HepG2 (cell line): Measurements from ENCODE around the gene TNFRSF21. TPM values are rescaled to one million over a fixed set of nuclear protein-coding genes. Genes with fewer than 3 reads are reported as not detected.

Experiments used
- CEBPB ChIP-seq: IDR thresholded peaks from 2 replicates; pipeline ENCODE4 v1.6.1; 2011; ENCODE audit warnings: low read depth, low read length, improper control_type of control experiment, borderline replicate concordance
- FOXA1 ChIP-seq, 2 experiments: fragments of 450-650 bp in 1 of 2; sonication (generic) in 1 of 2; formaldehyde crosslinking in 1 of 2; IDR thresholded peaks; 2 replicates each; pipeline versions ENCODE4 v1.4.0 to v1.6.1; 2016 to 2020; ENCODE audit warnings: missing genetic modification reagents in 1 of 2
- NR2C2 ChIP-seq: sonication (generic); formaldehyde crosslinking; IDR thresholded peaks from 2 replicates; pipeline ENCODE4 v1.4.0; 2020; ENCODE audit warnings: missing genetic modification reagents, mild to moderate bottlenecking, moderate library complexity, borderline replicate concordance
- RARA ChIP-seq: IDR thresholded peaks from 2 replicates; pipeline ENCODE4 v1.6.1; 2016; ENCODE audit warnings: missing genetic modification reagents, missing compliant biosample characterization
- RBAK ChIP-seq: sonication (generic); formaldehyde crosslinking; IDR thresholded peaks from 2 replicates; pipeline ENCODE4 v1.5.1; 2020; ENCODE audit warnings: mild to moderate bottlenecking, missing genetic modification reagents
- SIX1 ChIP-seq: sonication (generic); formaldehyde crosslinking; IDR thresholded peaks from 2 replicates; pipeline ENCODE4 v1.4.0; 2020; ENCODE audit warnings: missing genetic modification reagents, borderline replicate concordance
- THAP11 ChIP-seq: IDR thresholded peaks from 2 replicates; pipeline ENCODE4 v1.6.1; 2016; ENCODE audit warnings: missing biosample characterization, missing genetic modification reagents
- TMF1 ChIP-seq: sonication (generic); formaldehyde crosslinking; IDR thresholded peaks from 2 replicates; pipeline ENCODE4 v1.8.1; 2022; ENCODE audit warnings: low read depth, missing genetic modification reagents
- polyA plus RNA-seq, 8 experiments: library from polyadenylated mRNA; depleted of rRNA in 3 of 8; stranded (reverse) in 7 of 8; unstranded in 1 of 8; fragments of >200 nt; fragmentation: Illumina TruSeq in 4 of 8; extraction: Trizol in 4 of 8; gene quantifications; 2 replicates each; pipeline versions ENCODE4 v1.2.1 to v1.2.3, GENCODE V29; 2011 to 2016; ENCODE audit warnings: low read depth in 4 of 8, missing spikeins in 1 of 8, mixed read lengths in 1 of 8; ENCODE audit not compliant: insufficient read depth in 1 of 8
- total RNA-seq, 5 experiments: library from RNA; depleted of rRNA; stranded (reverse); fragments of >200 nt; fragmentation: Illumina TruSeq; extraction: Trizol; gene quantifications; 2 replicates each; pipeline ENCODE4 v1.2.3, GENCODE V29; 2016; ENCODE audit warnings: low read depth in 1 of 5
- TF ChIP-seq, protein P1 (sequence below): sonication (generic); formaldehyde crosslinking; IDR thresholded peaks from 2 replicates; pipeline ENCODE4 v1.4.0; 2020; ENCODE audit warnings: missing genetic modification reagents, borderline replicate concordance
- TF ChIP-seq, protein P2 (sequence below): sonication (generic); formaldehyde crosslinking; conservative IDR thresholded peaks from 2 replicates; pipeline ENCODE4 v1.4.0; 2020; ENCODE audit warnings: mild to moderate bottlenecking, missing genetic modification reagents, moderate library complexity
- TF ChIP-seq, protein P3 (sequence below): IDR thresholded peaks from 2 replicates; pipeline ENCODE4 v1.6.1; 2018; ENCODE audit warnings: missing genetic modification reagents

Gene TNFRSF21
- total and polyA plus RNA-seq, 2 of the 13 experiments (the other 11 are each of a cell fraction or from before 2014, with no cell fraction given), result 24.8 to 46.3 TPM

DNA sequence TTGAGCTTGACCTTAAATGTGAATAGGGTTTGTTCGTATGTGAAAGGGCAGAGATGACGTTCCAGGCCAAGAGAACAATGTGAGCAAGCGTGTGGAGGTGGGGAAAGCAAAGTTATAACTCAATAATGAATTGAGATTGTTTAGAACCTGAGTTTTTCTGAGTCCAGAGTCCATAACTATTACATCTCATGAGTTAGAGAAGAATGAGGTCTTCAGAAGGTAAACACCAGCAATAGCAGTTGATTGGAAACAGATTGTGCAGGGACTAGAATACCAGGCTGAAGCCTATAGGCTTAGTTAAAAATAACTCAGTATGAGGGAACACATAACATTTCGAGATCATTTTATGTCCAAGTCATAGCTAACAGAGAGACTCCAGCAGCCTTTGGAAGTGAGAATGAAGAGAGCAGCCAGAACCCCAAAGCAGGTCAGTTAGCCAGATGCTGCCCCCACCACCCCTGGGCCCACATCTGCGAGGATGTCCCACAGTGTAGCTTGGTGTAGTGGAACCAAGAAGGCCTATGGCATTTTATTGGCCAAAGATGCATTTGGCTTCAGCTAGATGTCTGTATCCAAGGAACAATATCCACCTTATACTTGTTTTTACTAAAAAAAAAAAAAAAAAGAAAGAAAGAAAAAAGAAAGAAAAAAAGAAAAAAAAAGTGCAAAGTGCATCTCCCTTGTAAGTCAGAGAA is 121.7 kb downstream of the TNFRSF21 start (continued):
- TF ChIP-seq NR2C2 (CRISPR knock-in tag), result no peak
- no peak for TF ChIP-seq TMF1 (CRISPR knock-in tag)
- TF ChIP-seq RARA, result 0 out of 2 replicates have a peak, but pooled peaks have one; percentile 22
- TF ChIP-seq, protein P1, sequence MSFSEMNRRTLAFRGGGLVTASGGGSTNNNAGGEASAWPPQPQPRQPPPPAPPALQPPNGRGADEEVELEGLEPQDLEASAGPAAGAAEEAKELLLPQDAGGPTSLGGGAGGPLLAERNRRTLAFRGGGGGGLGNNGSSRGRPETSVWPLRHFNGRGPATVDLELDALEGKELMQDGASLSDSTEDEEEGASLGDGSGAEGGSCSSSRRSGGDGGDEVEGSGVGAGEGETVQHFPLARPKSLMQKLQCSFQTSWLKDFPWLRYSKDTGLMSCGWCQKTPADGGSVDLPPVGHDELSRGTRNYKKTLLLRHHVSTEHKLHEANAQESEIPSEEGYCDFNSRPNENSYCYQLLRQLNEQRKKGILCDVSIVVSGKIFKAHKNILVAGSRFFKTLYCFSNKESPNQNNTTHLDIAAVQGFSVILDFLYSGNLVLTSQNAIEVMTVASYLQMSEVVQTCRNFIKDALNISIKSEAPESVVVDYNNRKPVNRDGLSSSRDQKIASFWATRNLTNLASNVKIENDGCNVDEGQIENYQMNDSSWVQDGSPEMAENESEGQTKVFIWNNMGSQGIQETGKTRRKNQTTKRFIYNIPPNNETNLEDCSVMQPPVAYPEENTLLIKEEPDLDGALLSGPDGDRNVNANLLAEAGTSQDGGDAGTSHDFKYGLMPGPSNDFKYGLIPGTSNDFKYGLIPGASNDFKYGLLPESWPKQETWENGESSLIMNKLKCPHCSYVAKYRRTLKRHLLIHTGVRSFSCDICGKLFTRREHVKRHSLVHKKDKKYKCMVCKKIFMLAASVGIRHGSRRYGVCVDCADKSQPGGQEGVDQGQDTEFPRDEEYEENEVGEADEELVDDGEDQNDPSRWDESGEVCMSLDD (CRISPR knock-in tag), result no peak
- TF ChIP-seq SIX1 (CRISPR knock-in tag), result no peak
- TF ChIP-seq, protein P2, sequence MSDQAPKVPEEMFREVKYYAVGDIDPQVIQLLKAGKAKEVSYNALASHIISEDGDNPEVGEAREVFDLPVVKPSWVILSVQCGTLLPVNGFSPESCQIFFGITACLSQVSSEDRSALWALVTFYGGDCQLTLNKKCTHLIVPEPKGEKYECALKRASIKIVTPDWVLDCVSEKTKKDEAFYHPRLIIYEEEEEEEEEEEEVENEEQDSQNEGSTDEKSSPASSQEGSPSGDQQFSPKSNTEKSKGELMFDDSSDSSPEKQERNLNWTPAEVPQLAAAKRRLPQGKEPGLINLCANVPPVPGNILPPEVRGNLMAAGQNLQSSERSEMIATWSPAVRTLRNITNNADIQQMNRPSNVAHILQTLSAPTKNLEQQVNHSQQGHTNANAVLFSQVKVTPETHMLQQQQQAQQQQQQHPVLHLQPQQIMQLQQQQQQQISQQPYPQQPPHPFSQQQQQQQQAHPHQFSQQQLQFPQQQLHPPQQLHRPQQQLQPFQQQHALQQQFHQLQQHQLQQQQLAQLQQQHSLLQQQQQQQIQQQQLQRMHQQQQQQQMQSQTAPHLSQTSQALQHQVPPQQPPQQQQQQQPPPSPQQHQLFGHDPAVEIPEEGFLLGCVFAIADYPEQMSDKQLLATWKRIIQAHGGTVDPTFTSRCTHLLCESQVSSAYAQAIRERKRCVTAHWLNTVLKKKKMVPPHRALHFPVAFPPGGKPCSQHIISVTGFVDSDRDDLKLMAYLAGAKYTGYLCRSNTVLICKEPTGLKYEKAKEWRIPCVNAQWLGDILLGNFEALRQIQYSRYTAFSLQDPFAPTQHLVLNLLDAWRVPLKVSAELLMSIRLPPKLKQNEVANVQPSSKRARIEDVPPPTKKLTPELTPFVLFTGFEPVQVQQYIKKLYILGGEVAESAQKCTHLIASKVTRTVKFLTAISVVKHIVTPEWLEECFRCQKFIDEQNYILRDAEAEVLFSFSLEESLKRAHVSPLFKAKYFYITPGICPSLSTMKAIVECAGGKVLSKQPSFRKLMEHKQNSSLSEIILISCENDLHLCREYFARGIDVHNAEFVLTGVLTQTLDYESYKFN (CRISPR knock-in tag), result no peak
- no peak for TF ChIP-seq FOXA1 (IDR thresholded peaks at IDR 0.05)
- peak; percentile 68 for TF ChIP-seq FOXA1 (CRISPR knock-in tag; IDR thresholded peaks at IDR 0.05)
- TF ChIP-seq CEBPB, result no peak
- TF ChIP-seq THAP11, result 0 out of 2 replicates have a peak, but pooled peaks have one; percentile 6
- TF ChIP-seq, protein P3, sequence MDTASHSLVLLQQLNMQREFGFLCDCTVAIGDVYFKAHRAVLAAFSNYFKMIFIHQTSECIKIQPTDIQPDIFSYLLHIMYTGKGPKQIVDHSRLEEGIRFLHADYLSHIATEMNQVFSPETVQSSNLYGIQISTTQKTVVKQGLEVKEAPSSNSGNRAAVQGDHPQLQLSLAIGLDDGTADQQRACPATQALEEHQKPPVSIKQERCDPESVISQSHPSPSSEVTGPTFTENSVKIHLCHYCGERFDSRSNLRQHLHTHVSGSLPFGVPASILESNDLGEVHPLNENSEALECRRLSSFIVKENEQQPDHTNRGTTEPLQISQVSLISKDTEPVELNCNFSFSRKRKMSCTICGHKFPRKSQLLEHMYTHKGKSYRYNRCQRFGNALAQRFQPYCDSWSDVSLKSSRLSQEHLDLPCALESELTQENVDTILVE, result 0 out of 2 replicates have a peak, but pooled peaks have one; percentile 24
- TF ChIP-seq RBAK (CRISPR knock-in tag), result no peak
- TF ChIP-seq, all 625 proteins: peak for 28
